Fibroblast of skin of right quadriceps (primary cell): ENCODE results near the gene CROCC.

Source experiments
- DNase-seq: peaks from one replicate; pipeline ENCODE4 v3.0.0-alpha.2; 2013

CROCC gene

DNA sequence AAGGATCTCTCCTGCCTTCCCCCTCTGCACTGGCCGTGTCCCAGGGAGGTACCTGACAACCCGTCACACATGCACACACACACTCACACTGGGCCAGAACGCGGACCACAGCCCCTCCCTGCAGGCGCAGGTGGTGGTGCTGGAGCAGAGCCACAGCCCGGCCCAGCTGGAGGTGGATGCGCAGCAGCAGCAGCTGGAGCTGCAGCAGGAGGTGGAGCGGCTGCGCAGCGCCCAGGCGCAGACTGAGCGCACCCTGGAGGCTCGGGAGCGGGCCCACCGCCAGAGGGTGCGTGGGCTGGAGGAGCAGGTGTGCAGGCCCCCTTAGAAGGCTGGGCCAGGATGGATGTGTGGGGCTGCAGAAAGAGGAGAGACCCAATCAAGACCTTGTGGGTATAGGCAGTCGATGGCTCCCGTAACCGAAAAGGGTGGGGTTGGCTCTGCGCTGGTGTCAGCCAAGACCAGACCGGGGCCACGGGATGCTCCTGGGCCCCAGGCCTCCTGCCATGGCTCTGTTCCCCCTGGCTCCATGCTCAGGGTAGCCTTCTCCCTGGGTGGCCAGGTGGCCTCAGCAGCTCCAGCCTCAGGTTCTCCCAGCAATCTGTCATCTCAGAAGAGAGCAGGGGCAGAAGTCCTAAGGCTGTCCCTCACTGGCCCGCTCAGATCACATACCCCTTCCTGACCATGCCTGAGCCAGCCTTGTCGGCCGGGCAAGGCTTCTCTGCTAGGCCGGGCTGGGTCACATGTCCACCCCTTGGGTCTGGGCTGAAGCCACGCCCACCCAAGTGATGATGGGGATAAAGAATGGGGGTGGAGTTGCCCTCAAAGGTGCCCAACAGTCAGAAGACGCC, 49.8 kb downstream of the CROCC start:
- no peak for DNase-seq

DNA sequence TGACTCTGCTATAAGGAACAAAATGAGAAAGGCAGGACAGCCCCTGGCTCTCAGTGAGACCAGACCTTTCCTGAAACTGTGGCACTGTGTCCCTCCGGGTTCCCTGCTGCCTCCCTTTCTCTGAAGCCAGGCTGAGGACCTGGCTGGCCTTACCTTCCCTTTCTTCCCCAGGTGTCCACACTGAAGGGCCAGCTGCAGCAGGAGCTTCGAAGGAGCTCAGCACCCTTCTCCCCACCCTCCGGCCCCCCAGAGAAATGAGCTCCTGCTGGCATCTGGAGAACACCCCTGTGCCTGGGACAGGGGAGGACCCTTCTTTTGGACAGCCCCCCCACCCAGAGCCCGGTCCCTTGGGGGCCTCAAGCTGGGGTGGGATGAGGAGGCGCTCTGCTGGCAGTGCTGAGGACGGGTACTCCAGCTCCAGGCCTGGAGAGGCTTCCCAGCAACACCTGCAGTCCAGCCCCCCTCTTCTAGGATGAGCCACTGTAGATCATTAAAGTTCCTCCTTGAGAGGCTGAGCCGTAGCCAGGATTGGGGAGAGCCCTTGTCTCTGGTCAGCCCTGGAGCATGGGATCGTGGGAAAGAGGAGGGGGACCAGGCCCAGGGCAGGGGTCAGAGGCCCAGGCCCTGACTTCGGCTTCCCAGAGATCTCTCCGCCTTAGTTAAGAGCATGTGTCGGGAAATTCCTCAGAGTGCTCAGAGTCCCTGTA, 50.6 kb downstream of the CROCC start:
- DNase-seq = no peak

DNA sequence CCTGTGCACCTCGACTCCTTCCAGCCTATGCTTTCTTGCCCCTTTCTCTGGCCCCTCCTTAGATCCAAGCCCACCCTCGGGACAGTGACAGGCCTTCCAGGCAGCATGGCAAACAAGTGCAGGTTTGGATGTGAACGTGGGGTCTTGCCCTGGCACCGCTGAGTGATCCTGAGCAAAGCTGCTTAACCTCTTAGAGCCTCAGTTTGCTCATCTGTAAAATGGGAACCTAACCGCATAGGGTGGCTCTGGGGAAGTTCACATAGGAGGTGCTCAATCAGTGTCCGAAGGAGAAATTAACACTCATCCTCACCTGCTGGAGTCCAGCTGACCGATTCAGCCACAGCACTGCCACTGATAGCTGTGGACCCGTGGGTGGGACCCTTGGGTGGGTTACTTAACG, 51.5 kb downstream of the CROCC start:
- no peak for DNase-seq

DNA sequence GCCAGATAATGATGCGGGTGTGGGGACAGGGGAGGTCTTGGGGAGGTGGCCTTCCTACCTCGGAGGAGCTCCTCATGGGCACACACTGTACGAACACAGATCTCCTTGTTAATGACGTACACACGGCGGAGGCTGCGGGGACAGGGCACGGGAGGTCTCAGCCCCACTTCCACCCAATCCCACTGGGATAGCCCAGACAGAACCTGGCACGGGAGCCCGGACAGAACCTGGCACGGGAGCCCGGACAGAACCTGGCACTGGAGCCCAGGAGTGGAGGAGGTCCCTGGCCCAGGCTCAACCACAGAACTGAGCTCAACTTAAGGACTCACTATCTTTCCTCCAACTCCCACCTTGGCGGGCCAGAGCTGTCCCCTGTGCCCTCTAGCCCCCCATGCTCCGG, 53.5 kb downstream of the CROCC start:
- no peak for DNase-seq

DNA sequence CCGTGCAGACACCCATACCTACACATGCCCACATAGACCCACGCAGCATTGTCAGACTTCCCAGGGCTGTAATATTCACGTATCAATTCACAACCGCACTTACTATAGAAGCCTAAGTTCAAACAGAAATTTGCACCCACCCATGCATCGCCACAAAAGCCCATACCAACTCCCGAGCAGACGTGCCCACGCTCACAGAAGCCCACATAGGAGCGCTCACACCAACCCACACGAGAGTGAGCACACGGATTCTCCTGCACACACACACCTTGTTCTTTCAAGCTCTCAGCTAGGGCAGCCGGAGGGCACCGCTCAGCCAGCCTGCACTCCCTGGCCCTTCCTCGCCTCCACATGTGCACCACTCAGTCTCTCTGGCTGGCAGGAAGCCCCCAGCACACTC, 54.1 kb downstream of the CROCC start:
- no peak for DNase-seq

DNA sequence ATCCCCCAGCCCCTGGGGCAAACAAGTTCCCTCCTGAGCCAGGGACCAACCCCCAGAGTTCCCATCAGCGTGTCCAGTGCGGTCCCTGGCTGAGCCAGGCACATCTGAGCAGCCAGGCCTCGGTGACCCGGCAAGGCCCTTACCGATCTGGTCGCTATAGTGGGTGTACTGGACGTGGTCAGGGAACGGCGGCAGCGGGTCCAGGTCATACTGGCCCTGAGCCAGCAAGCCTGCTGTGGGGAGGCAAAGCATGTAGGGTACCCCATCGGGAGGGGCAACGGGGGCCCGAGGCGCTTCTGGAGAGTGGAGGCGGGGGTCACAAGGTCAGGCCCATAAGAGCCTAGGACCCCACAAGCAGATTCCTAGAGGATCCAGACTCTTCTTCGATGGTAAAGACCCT, 55.2 kb downstream of the CROCC start:
- no peak for DNase-seq

DNA sequence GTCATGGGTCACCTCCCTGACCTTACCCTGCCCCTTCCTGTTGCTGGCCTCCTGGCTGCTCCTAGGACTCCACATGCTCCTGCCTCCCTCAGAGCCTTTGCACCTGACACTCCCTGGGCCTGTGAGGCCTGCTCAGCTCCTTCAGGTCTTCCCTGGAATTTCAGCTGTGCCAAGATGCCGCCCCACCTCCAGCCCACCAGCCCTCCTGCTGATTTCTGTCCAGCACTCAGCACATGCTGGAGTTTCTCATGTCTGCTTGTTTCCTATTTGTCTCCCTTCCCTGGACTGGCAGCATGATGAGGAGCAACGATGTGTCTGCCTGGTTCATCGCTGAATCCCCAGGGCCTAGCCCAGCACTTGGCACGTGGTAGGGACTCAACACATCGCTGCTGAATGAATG, 55.6 kb downstream of the CROCC start:
- DNase-seq = no peak

DNA sequence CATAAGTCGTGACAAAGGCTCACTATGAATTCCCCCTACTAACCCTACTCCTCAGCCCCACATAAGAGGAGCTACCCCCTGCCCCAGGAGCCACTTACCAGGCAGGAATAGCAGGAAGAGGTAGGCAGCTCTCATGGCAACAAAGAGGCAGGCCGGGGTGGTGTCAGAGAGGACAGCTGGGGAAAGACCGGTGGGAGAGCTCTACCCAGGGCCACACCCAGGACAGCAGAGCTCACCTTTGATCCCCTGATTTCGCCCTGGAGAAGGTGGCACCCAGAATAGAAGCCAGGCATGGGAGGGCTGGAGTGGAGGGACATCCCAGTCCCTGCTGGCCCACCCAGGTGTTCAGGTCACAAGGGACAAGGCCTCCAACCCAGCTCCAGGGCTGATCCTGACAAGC, 56.4 kb downstream of the CROCC start:
- DNase-seq = no peak

DNA sequence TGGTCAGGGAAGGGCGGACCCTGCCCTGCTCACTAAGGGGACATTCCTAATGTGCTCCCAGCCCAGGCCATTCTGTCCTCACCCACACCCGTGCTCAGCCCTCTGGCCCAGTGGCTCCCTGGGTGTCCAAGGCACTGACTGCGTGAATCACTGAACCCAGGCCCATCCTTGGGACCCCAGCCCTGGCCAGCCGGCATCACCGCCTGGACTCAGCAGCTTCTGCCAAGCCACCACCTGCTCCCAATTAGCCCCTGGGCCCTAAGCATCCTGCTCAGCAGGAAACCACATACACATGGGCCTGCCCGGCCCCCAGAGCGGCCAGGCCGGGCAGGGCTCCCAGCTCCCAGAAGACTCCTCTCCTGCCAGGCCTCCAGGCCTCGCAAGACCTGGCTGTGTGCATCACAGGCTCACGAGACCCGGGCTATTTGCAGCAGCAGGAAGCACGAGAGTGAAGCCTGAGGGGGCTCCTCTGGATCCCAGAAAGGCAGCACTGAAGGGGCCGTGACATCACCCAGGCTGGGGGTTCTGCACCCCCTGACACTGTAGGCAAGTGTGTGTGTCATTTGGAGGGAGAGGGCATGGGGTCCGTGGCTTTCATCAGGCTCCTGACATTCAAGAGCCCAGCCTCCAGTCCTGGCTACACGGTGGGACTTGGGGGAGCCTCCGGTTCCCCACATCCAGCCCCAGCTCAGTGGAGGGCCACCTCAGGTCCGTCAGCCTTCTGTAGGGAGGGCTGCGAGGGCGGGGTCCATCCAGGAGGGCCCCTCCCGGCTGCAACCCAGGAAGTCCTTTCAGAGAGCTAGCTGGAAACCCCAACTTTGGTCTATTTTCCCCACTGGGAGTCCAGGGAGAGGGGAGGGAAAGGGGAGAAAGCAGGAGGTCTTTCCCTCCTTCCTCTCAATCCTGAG, 57.1 kb downstream of the CROCC start:
- peak; percentile 86 for DNase-seq

DNA sequence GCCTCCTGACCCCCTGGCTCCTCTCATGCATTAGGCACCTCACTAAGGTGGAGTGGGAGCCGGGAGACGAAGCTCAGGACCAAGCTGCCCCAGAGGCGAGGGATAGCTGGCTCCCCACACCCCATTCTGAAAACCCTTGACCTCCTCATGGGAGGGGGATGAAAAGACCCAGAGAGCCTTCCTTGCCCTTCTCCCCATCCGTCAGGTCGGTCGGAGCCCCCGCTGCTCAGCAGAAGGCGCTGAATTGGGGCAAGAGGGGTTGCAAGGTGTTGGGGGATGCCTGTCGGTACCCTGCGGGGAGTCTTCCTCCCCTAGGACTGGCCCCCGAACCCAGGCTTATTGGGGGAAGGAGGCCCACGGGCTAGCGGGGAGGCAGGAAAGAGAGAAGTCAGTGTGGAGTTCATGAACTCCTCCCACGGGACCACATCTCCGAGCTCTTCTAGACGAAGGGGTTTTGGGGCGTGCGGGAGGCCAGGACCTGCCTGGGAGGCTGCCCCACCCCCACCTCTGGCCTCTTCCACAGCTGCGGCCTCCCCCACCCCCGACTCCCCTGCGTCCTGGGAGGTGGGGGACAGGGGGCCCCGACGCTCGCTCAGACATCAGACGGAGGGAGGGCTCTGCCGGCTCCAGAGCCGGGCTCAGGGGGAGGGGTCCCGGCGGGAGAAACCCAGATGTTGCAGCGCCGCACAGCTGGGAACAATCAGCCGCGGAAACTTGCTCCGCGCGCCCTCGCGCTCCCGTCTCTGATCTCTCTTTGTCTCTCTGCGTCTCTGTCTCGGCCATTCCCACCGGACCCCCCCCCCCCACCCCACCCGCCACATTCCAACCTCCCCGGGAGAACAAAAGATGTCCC, 58.0 kb downstream of the CROCC start:
- peak; percentile 55 for DNase-seq

DNA sequence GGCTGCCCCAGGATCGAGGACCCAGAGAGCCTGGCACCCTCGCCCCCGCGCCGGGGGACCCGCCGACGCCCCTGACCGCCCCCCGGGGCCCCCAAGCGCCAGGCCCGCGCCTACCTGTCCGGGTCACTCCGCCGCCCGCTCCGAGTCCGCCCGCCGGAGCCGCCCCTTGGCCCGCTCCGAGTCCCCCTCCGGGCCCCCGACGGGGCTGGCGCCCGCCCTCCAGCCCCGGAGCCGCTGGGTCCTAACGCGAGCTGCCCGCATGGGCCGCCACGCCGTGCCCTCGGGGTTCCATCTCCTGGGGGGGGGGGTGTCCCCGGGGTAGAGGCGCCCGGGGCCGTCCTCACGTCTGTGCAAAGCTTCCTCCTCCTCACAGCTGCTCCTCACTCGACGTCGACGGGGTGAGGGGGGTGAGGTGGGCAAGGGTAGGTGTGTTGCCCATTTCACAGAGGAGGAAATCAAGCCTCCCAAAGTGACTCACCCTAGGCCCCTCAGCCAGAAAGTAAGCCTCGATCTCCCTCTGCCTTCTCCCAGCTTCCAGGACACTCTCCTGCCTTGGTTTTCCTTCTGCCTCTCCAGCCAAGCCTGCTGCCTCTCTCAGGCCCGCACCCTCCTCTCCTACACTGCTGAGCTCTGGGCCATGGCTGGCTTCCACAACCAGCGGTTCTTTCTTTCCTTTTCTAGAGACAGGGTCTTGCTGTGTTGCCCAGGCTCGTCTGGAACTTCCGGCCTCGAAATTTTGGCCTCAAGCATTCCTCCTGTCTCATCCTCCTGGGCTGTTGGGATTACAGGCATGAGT, 58.9 kb downstream of the CROCC start, which contains the start of gene MFAP2:
MFAP2 (minus strand) TSS at position 148 of the 796 bp plus-strand sequence. CDS start 2,347 bp downstream, outside the sequence.
- DNase-seq = peak; percentile 41

DNA sequence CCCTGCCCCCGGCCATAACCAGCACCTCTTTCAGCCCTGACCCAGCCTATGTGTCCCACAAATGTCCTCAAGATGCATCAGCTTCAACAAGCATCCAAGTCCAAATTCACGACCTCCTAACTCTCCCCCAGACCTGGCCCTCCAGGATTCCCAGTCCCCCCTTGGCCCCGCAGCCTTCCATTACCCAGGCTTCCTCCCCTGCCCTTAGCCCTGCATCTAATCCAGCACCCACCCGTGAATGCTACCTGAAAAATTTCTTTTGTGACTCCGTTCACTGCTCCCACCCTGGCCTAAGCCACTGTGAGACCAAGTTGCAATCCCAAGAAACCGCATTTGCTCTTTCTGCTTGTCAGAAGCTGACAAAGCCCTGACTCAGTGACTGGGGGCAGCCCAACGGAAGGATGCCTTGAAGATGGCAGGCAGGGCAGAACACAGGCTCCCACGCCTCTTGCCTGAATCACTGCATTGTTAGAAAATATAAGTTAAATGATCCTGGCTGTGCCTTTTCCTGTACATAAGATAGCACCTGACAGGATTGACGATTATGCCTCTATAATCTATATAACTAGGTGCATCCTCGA, 59.6 kb downstream of the CROCC start:
- DNase-seq = peak; percentile 90

DNA sequence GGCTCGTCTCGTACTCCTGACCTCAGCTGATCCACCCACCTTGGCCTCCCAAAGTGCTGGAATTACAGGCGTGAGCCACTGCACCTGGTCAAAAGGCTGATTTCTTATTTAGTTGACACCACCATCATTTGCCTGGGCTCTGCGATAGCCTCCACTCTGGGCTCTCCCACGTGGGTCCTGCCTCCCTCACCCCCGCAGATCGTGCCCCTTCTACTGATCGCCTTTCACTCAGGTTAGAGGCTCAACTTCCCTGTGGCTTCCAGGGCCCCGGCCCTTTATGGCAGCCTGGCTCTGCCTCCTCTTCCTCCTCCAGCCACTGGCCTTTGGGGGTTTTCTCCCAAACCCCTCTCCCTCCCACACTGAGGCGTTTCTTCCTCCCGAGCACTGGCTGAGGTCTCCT, 61.2 kb downstream of the CROCC start:
- DNase-seq = no peak

DNA sequence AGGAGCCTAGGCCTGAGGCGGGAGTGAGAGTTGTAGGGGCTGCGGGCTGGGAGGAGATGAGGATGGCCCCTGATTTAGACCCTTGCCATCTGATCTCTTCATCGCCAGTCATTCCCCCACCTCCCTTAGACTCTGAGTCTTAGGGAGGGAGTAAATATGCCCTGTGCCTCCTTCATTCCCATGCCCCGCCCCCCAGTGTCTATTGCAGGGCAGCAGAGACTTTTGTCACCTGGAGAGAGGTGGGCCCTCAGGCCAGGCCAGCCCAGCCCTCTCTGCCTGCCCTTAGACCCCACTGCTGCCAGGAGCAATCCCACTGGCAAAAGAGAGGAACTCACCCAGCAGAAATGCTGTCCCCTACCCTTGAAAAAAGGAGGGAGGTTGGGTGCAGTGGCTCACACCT, 61.9 kb downstream of the CROCC start:
- no peak for DNase-seq

DNA sequence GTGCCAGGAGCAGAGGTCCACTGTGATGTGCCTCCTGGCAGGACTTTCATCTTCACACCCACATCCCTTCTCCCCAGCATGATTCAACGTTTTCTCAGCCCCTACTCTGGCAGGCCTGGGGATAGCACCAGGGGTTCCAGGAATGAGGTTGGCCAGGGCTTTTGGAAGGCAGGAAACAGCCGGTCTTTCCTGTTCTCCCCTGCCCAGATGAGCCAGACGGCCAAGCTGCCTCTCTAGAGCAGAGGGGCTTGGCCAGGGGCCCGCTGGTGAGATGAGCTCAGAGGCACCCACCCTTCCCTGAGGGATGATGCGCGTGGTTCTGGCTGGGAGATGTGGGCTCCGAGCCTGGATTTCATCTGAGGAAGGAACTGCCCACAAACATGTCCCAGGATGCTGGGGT, 63.0 kb downstream of the CROCC start:
- peak; percentile 91 for DNase-seq

DNA sequence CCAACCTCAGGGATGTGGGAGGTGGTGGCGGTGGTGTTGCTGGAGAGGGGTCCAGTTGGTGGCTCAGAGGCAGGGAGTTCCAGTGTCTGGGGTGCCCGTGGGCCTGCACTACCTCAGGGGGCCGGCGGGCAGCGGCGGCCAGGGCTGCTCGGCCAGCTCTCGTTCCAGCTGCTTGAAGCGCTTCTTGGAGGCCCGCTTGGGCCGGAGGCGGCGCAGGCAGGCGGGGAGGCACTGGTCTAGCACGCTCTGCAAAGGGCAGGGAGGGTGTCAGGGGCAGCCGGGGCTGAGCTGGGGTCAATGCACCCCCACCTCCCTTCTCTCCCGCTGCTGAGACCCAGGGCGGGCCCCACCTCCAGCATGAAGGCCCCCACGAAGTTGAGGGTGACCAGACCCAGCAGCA, 64.4 kb downstream of the CROCC start:
- no peak for DNase-seq

DNA sequence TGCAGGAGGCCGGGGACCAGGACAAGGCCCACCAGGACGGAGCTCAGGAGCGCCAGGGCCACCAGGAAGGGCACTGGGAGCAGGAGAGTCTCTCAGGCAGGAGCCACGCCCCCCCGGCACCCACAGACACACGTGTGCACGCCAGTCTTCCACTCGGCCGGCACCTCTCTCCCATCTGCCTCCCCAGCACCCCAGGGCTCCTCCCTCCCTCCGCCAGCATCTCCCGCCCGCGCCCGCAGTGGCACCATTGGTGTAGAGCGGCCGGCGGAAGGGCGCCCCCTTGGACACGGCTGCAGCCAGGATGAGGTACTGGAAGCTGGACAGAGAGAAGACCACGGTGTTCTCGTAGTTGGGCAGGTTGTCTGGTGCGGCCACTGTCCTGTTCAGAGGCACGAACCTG, 64.8 kb downstream of the CROCC start:
- DNase-seq = no peak

DNA sequence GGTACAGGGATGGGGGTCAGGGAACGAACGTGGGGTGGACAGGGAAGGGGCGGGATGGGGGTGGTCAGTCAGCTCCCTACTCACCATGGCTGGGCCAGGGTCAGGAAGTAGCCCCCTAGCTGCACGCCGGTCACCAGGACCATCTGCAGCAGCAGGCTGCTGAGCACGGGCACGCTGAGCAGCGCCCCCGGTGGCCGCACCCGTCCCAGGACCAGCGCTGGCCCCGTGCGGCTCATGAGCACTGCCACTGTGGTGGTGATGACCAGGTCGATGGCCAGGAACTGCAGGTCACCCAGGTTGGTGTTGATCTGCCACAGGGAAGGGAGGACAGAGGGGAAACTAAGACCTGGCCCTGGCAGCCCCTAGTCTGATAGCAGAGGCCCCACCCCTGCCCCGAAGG, 65.2 kb downstream of the CROCC start:
- DNase-seq = no peak

DNA sequence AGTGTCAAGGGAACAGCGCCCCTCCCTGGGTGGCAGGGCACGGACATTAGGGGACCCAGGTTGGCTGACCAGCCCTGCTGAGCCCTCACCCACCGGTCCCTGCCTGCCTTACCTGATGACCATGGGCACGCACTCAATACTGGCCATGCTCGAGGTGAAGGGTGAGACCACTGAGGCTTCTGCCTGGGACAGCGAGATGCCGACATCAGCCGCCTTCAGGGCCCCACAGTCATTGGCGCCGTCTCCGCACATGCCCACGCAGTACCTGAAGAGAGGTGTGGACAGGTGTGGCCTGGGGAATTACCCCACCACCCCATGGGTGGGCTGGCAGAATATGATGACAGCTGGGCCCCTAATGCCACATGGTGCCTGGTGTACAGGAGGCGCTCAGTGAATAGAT, 66.5 kb downstream of the CROCC start:
- DNase-seq = no peak

DNA sequence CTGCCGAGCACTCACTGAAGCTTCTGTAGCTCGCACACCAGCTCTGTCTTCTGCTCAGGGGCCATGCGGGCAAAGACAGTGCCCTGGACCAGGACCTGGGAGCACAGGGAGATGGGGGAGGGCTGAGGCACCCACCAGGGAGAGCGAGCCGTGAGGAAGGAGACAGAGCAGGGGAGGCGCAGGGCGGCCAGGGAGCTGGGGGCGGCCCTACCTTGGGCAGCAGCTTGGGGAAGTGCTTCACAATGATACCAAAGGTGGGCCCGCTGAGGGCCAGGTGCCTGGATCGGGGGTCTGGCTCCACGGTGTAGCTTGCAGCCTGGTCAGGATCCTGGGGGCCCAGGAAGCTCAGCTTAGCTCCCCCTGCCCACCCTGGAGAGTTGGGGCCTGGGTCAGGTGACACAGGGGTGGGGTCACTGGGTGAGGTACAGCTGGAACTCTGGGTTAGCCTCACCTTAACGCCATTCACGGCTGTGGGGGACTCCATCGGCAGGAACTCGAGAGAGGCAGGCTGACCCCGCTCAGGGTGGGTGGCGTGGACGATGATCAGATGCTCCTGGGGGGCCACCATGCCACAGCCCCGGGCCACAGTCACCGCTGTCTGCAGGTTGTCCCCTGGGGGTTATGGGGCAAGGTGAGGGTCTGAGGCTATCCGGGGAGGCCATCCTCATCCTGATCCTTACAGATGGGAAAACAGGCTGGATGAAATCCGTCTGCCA, 68.1 kb downstream of the CROCC start:
- DNase-seq = no peak
